Mesenchymal stem cell (in vitro differentiated cells and primary cell): ENCODE results near the gene PLA2G2E.

Experiments used
- DNase-seq: peaks from one replicate; pipeline ENCODE4 v3.0.0-alpha.2; 2013
- H2AFZ ChIP-seq: one replicate; pipeline ENCODE4 v1.6.1; 2013; ENCODE audit warnings: low read depth, mild to moderate bottlenecking, control low read depth, inconsistent platforms, low read length, moderate library complexity
- H2AK5ac ChIP-seq: 2 replicates; pipeline ENCODE4 v1.6.1; 2013; ENCODE audit warnings: low read length, moderate library complexity, mild to moderate bottlenecking, inconsistent platforms; ENCODE audit not compliant: severe bottlenecking
- H2BK120ac ChIP-seq: one replicate; pipeline ENCODE4 v1.6.1; 2013; ENCODE audit warnings: low read depth, mild to moderate bottlenecking, inconsistent platforms, low read length, moderate library complexity
- H2BK12ac ChIP-seq, 2 experiments: one replicate each; pipeline ENCODE4 v1.6.1; 2013; ENCODE audit warnings: inconsistent platforms in 2 of 2, low read length in 2 of 2, mild to moderate bottlenecking in 2 of 2, moderate library complexity in 2 of 2, control low read depth in 1 of 2
- H2BK15ac ChIP-seq: one replicate; pipeline ENCODE4 v1.6.1; 2013; ENCODE audit warnings: mild to moderate bottlenecking, low read depth, inconsistent platforms; ENCODE audit not compliant: poor library complexity, severe bottlenecking
- H2BK5ac ChIP-seq: 2 replicates; pipeline ENCODE4 v1.6.1; 2013; ENCODE audit warnings: low read depth, mild to moderate bottlenecking, low read length, control low read depth, inconsistent platforms; ENCODE audit not compliant: poor library complexity, severe bottlenecking
- H3K14ac ChIP-seq, 2 experiments: one replicate each; pipeline ENCODE4 v1.6.1; 2013; ENCODE audit warnings: inconsistent platforms in 2 of 2, low read length in 2 of 2, control low read depth in 1 of 2, mild to moderate bottlenecking in 1 of 2, moderate library complexity in 1 of 2
- H3K18ac ChIP-seq, 2 experiments: one replicate each; pipeline ENCODE4 v1.6.1; 2013; ENCODE audit warnings: inconsistent platforms in 2 of 2, low read length in 2 of 2, control low read depth in 1 of 2, low read depth in 1 of 2, mild to moderate bottlenecking in 1 of 2
- H3K23ac ChIP-seq, 2 experiments: one replicate each; pipeline ENCODE4 v1.6.1; 2013; ENCODE audit warnings: inconsistent platforms in 2 of 2, low read length in 2 of 2, mild to moderate bottlenecking in 2 of 2, moderate library complexity in 2 of 2, control low read depth in 1 of 2
- H3K27ac ChIP-seq: 2 replicates; pipeline ENCODE4 v1.5.1; 2013; ENCODE audit warnings: mild to moderate bottlenecking, moderate library complexity, low read length, control low read depth, inconsistent platforms; ENCODE audit not compliant: poor library complexity, severe bottlenecking
- H3K27me3 ChIP-seq, 2 experiments: 2 replicates each; pipeline versions ENCODE4 v1.6.1 to v1.7.0; 2013; ENCODE audit warnings: low read length in 2 of 2, mild to moderate bottlenecking in 2 of 2, moderate library complexity in 2 of 2, control low read depth in 1 of 2, inconsistent platforms in 1 of 2; ENCODE audit not compliant: control insufficient read depth in 1 of 2, insufficient read depth in 1 of 2
- H3K36me3 ChIP-seq, 2 experiments: 2 replicates each; pipeline versions ENCODE4 v1.6.1 to v1.7.0; 2013; ENCODE audit warnings: low read length in 2 of 2, control low read depth in 1 of 2, inconsistent platforms in 1 of 2, low read depth in 1 of 2, mild to moderate bottlenecking in 1 of 2; ENCODE audit not compliant: insufficient read depth in 2 of 2, control insufficient read depth in 1 of 2
- H3K4ac ChIP-seq, 2 experiments: one replicate each; pipeline ENCODE4 v1.6.1; 2013; ENCODE audit warnings: inconsistent platforms in 2 of 2, low read length in 2 of 2, mild to moderate bottlenecking in 2 of 2, moderate library complexity in 2 of 2, control low read depth in 1 of 2, low read depth in 1 of 2
- H3K4me1 ChIP-seq: 2 replicates; pipeline ENCODE4 v1.6.1; 2013; ENCODE audit warnings: low read depth, low read length, control low read depth; ENCODE audit not compliant: control insufficient read depth, insufficient read depth
- H3K4me2 ChIP-seq: 2 replicates; pipeline ENCODE4 v1.6.1; 2013; ENCODE audit warnings: low read length, mild to moderate bottlenecking, inconsistent platforms; ENCODE audit not compliant: poor library complexity, severe bottlenecking
- H3K4me3 ChIP-seq, 2 experiments: 2 replicates each; pipeline versions ENCODE4 v1.5.1 to v1.7.0; 2013; ENCODE audit warnings: low read length in 2 of 2, mild to moderate bottlenecking in 2 of 2, control low read depth in 1 of 2, low read depth in 1 of 2; ENCODE audit not compliant: insufficient read depth in 1 of 2
- H3K79me1 ChIP-seq: replicated peaks from 2 replicates; pipeline ENCODE4 v1.6.1; 2013; ENCODE audit warnings: mild to moderate bottlenecking, control low read depth, low read length, inconsistent platforms; ENCODE audit not compliant: poor library complexity, severe bottlenecking
- H3K9ac ChIP-seq: 2 replicates; pipeline ENCODE4 v1.7.0; 2013; ENCODE audit warnings: mild to moderate bottlenecking, low read length, moderate library complexity
- H3K9me3 ChIP-seq: 2 replicates; pipeline ENCODE4 v1.7.0; 2013; ENCODE audit warnings: mild to moderate bottlenecking, low read length; ENCODE audit not compliant: control insufficient read depth
- H4K8ac ChIP-seq: one replicate; pipeline ENCODE4 v1.6.1; 2013; ENCODE audit warnings: inconsistent platforms, mild to moderate bottlenecking, low read length, moderate library complexity
- H4K91ac ChIP-seq: one replicate; pipeline ENCODE4 v1.6.1; 2013; ENCODE audit warnings: mild to moderate bottlenecking, low read length, inconsistent platforms
- WGBS: methylation state at CpG from one replicate; pipeline ENCODE4 v1.1.7; 2013; ENCODE audit warnings: mixed read lengths; 5-methylcytosine and 5-hydroxymethylcytosine counted together

PLA2G2E gene

DNA sequence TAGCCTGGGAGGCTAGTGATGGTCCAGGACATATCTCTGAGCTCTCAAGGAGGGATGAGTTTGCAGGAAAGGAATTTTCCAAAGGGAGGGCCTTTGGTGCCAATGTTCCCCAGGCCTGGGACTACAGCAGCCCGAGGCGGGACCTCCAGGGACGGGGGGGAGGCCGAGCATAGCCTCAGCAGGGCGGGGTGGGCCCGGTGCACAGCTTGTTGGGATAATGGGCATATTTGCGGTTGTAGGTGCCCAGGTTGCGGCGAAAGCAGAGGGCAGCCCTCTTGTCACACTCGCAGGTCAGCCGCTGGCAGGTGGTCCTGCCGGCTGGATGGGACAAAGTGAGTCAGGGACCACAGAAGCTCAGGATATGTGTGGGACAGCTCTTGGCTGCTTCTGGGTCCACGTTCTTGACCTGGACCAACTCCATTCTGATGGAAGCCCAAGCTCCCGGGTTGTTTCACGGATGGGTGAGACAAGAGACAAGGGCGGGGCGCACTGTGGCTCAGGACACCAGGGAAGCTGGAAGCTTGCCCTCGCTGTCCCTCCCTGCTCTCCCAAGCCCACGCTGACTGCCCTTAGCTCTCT is 3.2 kb downstream of the PLA2G2E start:
- no peak overlapping the region for H4K91ac ChIP-seq
- H3K27me3 ChIP-seq, result peaks cover 8 to 12% of the 10 kb centered on the region in 2 experiments
- H2BK15ac ChIP-seq, result no peak overlapping the region
- H3K79me1 ChIP-seq, result no peaks in the 10 kb centered on the region
- no peak overlapping the region for H4K8ac ChIP-seq
- H3K9me3 ChIP-seq, result no peaks in the 10 kb centered on the region
- no peak overlapping the region for H3K27ac ChIP-seq
- H3K4me2 ChIP-seq, result no peak overlapping the region
- DNase-seq, result no peak
- H3K4ac ChIP-seq, result no peak overlapping the region
- no peak overlapping the region for H3K14ac ChIP-seq
- H3K9ac ChIP-seq, result no peak overlapping the region
- no peak overlapping the region for H3K23ac ChIP-seq
- no peak overlapping the region for H3K4me3 ChIP-seq
- no peak overlapping the region for H2BK12ac ChIP-seq
- no peak overlapping the region for H2AFZ ChIP-seq
- H3K18ac ChIP-seq, result no peak overlapping the region
- H2AK5ac ChIP-seq, result no peak overlapping the region
- peaks cover under 1 to 3% of the 10 kb centered on the region in 2 experiments for H3K36me3 ChIP-seq
- peaks cover 1% of the 10 kb centered on the region for H3K4me1 ChIP-seq
- 94% methylated on average over 19 of the region's 19 CpGs for WGBS
- H2BK5ac ChIP-seq, result no peak overlapping the region
- no peak overlapping the region for H2BK120ac ChIP-seq

DNA sequence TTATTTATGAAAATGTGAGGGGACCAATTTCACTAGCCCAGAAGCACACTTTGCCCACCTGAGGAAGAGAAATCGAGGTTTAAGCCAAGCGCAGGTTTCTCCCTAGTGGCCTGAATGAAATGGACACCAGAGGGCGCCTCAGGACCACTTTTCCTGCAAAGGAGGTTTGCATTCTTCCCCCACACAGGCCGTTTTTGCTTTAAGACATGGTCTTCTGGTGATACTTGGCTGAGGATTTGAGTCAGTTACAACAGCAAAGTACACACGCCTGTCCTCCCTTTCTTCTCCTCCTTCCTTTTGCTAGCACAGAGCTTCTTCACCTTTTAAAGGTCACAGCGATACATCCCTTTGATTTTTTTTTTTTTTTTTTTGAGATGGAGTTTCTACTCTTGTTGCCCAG is 5.4 kb downstream of the PLA2G2E start:
- WGBS, result 59% methylated on average over 3 of the region's 6 CpGs
- Histone ChIP-seq H3K27ac (no peak overlapping the region), H2BK15ac (no peak overlapping the region), H3K23ac (no peak overlapping the region), H2AFZ (no peak overlapping the region), H2BK5ac (no peak overlapping the region), H2BK120ac (no peak overlapping the region), H2AK5ac (no peak overlapping the region), H3K4me3 (no peak overlapping the region), H3K36me3 (peaks cover 16 to 23% of the 10 kb centered on the region in 2 experiments), H3K79me1 (peaks cover 3% of the 10 kb centered on the region), H3K9ac (no peak overlapping the region), H4K91ac (no peak overlapping the region), H4K8ac (no peak overlapping the region), H2BK12ac (no peak overlapping the region), H3K18ac (no peak overlapping the region), H3K27me3 (peaks cover 8 to 10% of the 10 kb centered on the region in 2 experiments), H3K4me1 (no peaks in the 10 kb centered on the region), H3K14ac (no peak overlapping the region), H3K4ac (no peak overlapping the region), H3K4me2 (no peak overlapping the region), H3K9me3 (no peaks in the 10 kb centered on the region)
- DNase-seq, result peak; percentile 75

DNA sequence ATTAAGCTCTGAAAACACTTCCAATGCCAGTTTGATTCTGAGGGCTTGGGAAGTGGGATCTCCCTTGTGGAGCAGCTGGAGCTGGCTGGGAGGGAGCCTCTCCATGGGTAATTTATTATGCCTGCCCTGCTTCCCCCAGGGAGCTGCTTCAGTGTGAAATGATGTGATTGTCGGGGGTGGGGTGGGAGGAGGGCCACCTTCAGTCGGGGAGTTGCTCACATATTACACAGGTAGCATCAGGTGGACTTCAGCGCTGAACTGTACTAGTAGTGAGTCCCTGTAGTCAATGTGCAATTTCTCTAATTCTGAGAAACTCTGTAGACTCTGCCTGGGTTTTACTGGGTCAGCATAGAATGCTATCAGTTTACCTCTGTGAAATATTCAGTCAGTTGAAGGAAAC is 12.8 kb downstream of the PLA2G2E start:
- Histone ChIP-seq H2BK15ac (no peak overlapping the region), H3K4me2 (no peak overlapping the region), H2BK12ac (no peak overlapping the region), H3K9me3 (no peaks in the 10 kb centered on the region), H4K8ac (no peak overlapping the region), H2BK120ac (no peak overlapping the region), H3K4me3 (no peak overlapping the region), H3K18ac (no peak overlapping the region), H3K4me1 (no peaks in the 10 kb centered on the region), H3K4ac (no peak overlapping the region), H3K23ac (no peak overlapping the region), H3K36me3 (peaks cover 37 to 95% of the 10 kb centered on the region in 2 experiments), H4K91ac (no peak overlapping the region), H2AFZ (no peak overlapping the region), H3K27ac (no peak overlapping the region), H2AK5ac (no peak overlapping the region), H3K79me1 (peaks cover 17% of the 10 kb centered on the region), H3K9ac (no peak overlapping the region), H2BK5ac (no peak overlapping the region), H3K14ac (no peak overlapping the region), H3K27me3 (no peaks in the 10 kb centered on the region)
- WGBS, result 89% methylated on average over 3 of the region's 3 CpGs
- DNase-seq, result no peak

DNA sequence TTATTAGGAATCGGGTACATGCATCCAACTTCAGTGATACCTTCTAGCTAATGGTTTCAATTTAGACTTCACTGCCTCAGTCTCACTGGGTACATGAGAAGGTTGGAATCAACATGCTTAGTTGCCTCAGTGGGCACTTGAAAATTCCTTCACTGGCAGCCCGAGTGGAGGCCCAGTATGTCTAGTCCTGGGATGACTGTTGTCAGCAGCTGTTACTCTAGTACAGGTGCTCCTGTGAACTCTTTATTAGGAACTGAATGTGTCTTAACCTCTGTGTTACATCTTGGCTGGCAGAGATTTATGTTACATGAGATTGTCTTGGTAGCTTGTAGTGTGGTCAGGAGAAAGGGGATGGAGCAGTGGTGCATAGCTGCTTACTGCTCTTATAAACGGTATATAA is 13.4 kb downstream of the PLA2G2E start:
- Histone ChIP-seq H3K18ac (no peak overlapping the region), H3K4me1 (no peaks in the 10 kb centered on the region), H2BK15ac (no peak overlapping the region), H2AK5ac (no peak overlapping the region), H2AFZ (no peak overlapping the region), H2BK120ac (no peak overlapping the region), H3K23ac (no peak overlapping the region), H3K14ac (no peak overlapping the region), H3K9ac (no peak overlapping the region), H2BK5ac (no peak overlapping the region), H3K4ac (no peak overlapping the region), H3K4me2 (no peak overlapping the region), H3K27ac (no peak overlapping the region), H4K91ac (no peak overlapping the region), H2BK12ac (no peak overlapping the region), H3K79me1 (peaks cover 19% of the 10 kb centered on the region), H3K9me3 (no peaks in the 10 kb centered on the region), H3K27me3 (no peaks in the 10 kb centered on the region), H3K36me3 (peaks cover 34 to 93% of the 10 kb centered on the region in 2 experiments), H3K4me3 (no peak overlapping the region), H4K8ac (no peak overlapping the region)
- WGBS, result 95% methylated on average over 2 of the region's 3 CpGs
- DNase-seq, result no peak
